SKM-1 (cell line): Measurements from ENCODE around the gene TBC1D7.

ENCODE experiments used
- DNase-seq: peaks from one replicate; lab custom pipeline; 2025; ENCODE audit not compliant: unreplicated experiment; lab: John Stamatoyannopoulos, UW

Gene TBC1D7

GRCh38 chr6:13273931-13274706, 54.2 kb downstream of the TBC1D7 start:
- DNase-seq, result no peak

GRCh38 chr6:13273202-13273930, 55.0 kb downstream of the TBC1D7 start:
- DNase-seq, result no peak

DNA sequence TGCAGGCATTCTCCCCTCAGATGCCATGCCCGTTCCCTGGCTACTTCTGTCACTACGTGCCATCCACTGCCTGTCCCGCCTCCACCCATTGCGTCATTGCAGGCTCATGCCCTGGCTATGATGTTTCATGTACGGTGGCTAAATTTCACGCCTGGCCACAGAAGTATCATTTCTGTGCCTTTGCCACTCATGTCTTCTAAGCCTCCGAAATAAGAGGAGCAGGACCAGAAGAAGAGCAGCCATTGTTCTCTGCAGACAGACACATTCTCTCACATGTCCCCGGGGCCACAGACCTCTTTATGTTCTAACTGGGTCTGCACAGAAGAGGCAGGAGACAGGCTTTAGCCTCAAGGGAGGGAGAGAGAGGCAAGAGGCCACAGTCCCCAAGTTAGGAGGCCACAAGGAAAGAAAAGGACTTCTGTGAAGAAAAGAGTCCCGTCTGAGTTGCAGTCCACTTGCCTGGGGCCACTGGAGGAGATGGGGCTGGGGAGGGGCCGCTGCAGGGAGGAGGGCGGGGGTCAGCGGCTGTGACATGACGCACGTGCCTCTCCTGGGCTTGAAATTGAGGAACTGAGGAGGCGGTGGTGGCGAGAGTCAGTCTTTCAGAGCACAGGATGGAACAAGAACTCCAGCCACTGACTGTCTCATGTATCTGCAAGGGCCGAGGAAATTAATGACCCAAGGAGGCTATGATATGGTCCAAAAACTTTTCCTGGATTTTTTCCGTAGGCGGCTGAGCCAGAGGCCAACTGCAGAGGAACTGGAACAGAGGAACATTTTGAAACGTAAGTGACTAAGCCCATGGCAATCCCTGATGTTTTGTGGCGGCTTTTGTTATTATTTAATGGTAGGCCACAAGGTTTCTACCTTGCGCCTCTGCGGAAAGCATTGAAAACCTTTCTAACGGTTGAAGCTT, 55.9 kb downstream of the TBC1D7 start:
- DNase-seq, result peak; percentile 13

GRCh38 chr6:13268913-13269518, 59.3 kb downstream of the TBC1D7 start:
- peak; percentile 24 for DNase-seq

- no peak for DNase-seq
These were observed 61.1 kb downstream of the TBC1D7 start for GRCh38 chr6:13267142-13267651.

DNA sequence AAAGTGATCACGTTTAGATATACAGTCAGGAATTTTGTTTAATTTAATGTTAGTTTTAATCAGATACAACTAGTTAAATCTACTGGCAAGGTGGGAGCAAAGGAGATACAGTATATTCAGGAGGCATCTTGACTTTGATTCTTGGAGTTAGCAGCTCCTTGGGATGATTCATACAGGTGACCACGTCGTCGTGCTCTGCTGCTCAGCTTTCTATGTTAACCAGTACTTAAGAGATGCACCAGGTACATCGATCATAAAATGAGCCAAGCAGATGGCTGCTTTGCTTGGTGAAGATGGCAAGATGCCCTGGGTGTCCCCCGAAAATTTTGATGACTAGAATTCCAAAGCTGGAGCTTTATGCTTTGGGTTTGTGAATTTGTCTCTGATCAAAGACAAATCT, 64.7 kb downstream of the TBC1D7 start:
- DNase-seq, result no peak

DNA sequence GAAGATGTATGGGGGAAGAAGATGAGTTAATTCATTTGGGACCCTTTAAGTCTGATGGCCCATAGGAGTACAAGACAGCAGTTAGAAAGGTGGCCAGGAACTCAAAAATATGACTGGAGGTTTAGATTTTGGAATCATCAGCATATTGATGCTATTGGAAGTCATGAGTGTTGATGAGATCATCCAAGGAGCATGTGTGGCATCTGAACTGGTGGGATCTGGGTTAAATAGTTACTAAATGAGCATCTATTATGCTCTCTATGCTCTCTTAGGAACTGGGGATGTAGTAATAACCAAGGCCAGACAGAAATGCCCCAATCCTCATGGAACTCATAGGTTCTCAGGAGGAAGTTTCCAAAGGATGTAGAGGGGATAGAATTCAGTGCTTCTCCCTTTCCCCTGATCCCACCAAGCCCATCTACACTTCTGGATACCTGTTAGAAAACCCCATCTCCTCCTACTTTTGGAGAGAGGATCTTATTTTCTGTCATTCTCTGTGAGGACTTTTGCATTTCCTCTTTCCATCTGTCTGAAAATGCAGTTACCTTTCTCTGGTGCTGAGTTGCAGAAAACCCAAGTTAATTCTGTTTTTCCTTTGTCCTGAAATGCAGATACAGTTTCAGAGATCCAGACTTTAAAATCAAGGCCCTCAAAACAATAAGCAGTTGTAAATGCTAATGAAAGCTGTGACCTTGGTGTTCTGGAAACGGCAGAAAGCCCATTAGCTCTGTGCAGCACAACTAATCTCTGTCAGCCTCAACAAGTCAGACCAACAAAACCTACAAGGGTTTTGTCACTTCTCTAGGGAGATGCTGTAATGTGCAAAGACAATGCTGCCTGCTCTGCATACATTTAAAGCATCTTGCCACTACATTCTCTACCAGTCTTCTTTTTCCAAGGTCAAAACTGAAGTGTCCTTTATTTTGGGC, 65.8 kb downstream of the TBC1D7 start:
- peak; percentile 26 for DNase-seq

- DNase-seq, result peak; percentile 89
These were observed 66.8 kb downstream of the TBC1D7 start for GRCh38 chr6:13261464-13261994.

GRCh38 chr6:13260831-13261230, 67.5 kb downstream of the TBC1D7 start:
- no peak for DNase-seq

GRCh38 chr6:13260101-13260598, 68.2 kb downstream of the TBC1D7 start:
- DNase-seq, result no peak

GRCh38 chr6:13259393-13259792, 68.9 kb downstream of the TBC1D7 start:
- no peak for DNase-seq

- DNase-seq, result peak; percentile 62
These were observed 71.9 kb downstream of the TBC1D7 start for GRCh38 chr6:13256266-13257001.
